Measurements from ENCODE around the gene GZMM.

DNA sequence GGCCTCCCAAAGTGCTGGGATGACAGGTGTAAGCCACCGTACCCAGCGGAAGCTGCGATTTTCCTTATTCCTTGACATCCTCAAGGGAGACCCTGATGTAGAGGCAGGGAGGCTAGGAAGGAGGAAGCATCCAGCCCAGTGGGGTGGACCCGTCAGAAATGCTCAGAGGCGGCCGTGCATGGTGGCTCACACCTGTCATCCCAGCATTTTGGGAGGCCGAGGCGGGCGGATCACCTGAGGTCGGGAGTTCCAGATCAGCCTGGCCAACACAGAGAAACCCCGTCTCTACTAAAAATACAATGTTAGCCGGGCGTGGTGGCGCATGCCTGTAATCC is 11.6 kb downstream of the GZMM start:
- TF ChIP-seq POLR2A (IDR thresholded peaks at IDR 0.05; ENCODE audit: low read depth, low read length) (no peak), POLR2AphosphoS5 (IDR thresholded peaks at IDR 0.05; ENCODE audit: low read depth, low read length) (no peak)
